ENCODE measurements around the gene MXI1.
"Not testable (repeated sequence)": the region's sequence is repeated elsewhere in the genome, so short reads cannot be mapped to it uniquely, and the experiment has no call there.

MXI1 gene

DNA sequence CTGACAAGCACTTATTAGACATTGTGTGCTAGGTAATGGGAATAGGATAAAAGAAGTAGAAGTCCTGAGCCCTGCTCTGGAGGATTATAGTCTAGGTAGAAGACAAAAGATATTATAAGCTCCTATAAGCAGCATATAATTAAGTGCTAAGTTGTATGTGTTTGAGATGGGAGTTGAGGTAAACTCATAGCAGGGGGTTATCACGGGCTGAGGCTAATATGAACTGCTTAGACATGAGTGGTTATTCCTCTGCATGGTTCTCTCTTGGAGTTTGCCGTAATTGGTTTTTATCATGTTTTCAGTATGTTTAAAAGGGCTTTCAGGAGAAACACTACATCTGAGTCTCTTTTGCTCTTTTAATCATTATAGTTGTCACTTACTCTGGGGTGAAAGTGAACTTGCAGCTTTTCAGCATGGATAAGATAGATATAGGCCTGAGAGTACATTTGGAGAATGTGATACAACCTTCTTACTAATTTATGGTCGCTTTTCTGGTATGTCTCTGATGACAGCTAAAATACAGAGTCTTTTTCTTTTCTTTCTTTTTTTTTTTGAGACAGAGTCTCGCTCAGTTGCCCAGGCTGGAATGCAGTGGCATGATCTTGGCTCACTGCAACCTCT is 58.3 kb downstream of the MXI1 start:
- Mint-ChIP-seq H3K9me3 (no peaks in the 10 kb centered on the region), H3K36me3 (no peaks in the 10 kb centered on the region), H3K27ac (no peak overlapping the region), H3K27me3 (no peaks in the 10 kb centered on the region), H3K4me1 (peaks cover 17% of the 10 kb centered on the region), H3K4me3 (no peak overlapping the region)
- no peak for ATAC-seq

DNA sequence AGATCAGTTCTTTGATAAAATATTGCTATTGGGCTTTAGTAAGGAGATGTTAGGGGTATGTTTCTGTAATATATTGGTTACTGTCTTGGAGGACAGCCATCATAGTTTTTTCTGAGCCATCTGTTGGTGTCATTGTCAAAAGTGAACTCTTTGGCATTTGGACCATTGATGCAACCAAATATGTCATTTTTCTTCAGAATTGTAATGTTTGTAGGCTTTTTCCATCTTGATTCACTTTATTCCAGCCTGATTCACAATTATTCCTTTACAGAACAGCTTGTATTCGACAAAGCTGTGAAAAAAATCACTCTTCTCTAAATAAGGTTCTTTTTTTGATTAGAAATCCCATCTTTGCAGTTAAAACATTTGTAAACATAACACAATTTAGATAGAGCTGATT is 59.9 kb downstream of the MXI1 start:
- Mint-ChIP-seq H3K4me3 (no peak overlapping the region), H3K9me3 (no peaks in the 10 kb centered on the region), H3K4me1 (peaks cover 17% of the 10 kb centered on the region), H3K27ac (no peak overlapping the region), H3K36me3 (no peaks in the 10 kb centered on the region), H3K27me3 (no peaks in the 10 kb centered on the region)
- ATAC-seq: no peak

DNA sequence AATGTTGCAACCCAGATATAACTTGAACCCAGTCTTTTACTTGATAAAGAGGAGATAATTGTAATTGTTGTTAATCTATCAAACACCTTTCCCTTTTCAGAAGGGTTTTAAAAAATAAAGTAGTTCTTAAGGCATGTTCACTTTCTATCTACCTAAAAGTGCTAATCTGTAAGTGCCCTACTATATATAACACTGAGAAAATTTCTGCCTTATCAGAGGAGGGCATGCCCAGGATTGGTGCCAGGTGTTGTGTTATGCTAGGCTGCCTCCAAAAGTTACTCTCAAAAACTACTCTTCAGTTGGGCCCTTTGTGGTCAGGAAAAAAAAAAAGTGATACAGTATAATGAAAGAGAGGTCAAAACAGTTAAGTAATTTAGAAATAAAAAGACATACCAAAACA is 61.0 kb downstream of the MXI1 start:
- Mint-ChIP-seq H3K4me1 (peaks cover 24% of the 10 kb centered on the region), H3K4me3 (no peak overlapping the region), H3K9me3 (no peaks in the 10 kb centered on the region), H3K27ac (no peak overlapping the region), H3K27me3 (no peaks in the 10 kb centered on the region), H3K36me3 (no peaks in the 10 kb centered on the region)
- ATAC-seq: no peak

DNA sequence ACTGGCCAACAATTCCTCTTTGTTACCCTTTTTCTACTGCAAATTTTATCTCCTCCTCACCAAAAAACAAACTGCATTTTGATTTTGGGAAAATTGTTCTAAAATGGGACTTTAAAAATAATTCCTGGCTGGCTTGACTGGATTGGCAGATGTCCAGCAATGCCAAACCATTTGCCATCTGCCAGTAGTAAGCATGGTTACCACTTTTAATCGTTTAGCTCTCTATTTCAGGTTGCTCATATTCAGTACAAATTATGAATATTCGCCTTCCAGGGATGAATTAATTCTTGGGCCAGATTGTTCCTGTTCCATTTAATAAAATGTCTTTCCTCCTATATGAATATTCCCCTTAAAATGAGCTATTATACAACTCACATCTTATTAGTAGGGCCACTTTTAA is 61.6 kb downstream of the MXI1 start:
- Mint-ChIP-seq H3K9me3 (no peaks in the 10 kb centered on the region), H3K4me1 (peaks cover 30% of the 10 kb centered on the region), H3K4me3 (peak overlapping the region; percentile 45), H3K27ac (peak overlapping the region; percentile 48), H3K36me3 (no peaks in the 10 kb centered on the region), H3K27me3 (no peaks in the 10 kb centered on the region)
- ATAC-seq: no peak

DNA sequence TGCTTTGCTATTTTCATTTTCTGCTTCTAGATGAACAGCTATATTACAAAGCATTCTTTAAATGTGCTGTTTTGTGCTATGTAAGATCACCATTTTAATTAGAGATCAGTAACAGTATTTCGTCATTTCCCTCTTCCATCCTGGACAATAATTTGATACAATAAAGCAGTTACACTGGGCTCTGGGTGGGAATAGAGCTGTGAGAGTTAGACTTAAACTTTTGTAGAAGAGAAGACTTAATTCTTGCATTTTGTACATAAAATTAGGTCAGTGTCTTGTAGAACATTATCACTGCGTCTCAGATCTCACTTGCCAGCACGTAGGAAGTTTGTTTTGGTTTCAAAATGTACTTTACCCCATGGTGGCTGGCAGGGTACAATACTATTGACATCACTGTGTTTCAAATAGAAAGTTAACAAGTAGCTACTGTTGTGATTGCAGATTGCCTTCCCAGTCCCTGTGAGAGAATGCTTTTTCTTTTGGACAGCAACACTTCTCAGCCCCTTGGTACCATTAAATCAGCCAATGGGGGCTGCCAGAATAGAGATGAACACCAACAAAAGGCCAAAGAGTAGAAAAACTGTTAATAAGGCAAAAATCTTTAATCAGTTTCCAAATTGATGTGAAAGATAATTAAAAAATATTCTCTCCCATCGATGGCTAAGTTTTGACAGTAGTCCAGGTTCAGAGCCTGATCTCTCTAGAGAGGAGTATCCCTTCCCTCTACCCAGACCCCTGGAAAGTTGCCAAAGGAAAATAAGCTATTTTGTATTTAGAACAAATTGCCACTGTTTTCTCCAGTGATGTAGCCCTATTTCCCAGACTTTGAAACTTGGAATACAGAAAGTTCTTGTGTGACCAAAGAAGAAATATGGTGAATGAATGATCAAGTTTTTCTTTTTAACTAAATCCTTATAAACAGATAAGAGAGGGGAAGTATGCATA is 62.2 kb downstream of the MXI1 start:
- peak overlapping the region; percentile 45 for H3K4me3 Mint-ChIP-seq
- H3K9me3 Mint-ChIP-seq: no peaks in the 10 kb centered on the region
- no peak for ATAC-seq
- peak overlapping the region; percentile 48 for H3K27ac Mint-ChIP-seq
- peaks cover 37% of the 10 kb centered on the region for H3K4me1 Mint-ChIP-seq
- no peaks in the 10 kb centered on the region for H3K36me3 Mint-ChIP-seq
- no peaks in the 10 kb centered on the region for H3K27me3 Mint-ChIP-seq

DNA sequence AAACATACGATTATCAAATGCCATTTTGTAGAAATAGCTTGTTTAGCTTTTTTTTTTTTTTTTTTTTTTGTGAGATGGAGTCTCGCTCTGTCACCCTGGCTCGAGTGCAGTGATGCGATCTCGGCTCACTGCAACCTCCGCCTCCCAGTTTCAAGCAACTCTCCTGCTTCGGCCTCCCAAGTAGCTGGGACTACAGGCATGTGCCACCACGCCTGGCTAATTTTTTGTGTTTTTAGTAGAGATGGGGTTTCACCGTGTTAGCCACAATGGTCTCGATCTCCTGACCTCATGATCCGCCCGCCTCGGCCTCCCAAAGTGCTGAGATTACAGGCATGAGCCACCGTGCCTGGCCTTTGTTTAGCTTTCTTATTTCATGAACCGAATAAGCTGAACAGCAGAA is 65.6 kb downstream of the MXI1 start:
- not testable (repeated sequence) for H3K36me3 Mint-ChIP-seq, ATAC-seq, H3K4me3 Mint-ChIP-seq, H3K27ac Mint-ChIP-seq, H3K9me3 Mint-ChIP-seq, H3K27me3 Mint-ChIP-seq
- peaks cover 41% of the 10 kb centered on the region for H3K4me1 Mint-ChIP-seq

GRCh38 chr10:110273474-110273873 is 66.1 kb downstream of the MXI1 start:
- Mint-ChIP-seq H3K36me3 (no peaks in the 10 kb centered on the region), H3K27ac (no peak overlapping the region), H3K9me3 (no peaks in the 10 kb centered on the region), H3K4me3 (no peak overlapping the region), H3K27me3 (no peaks in the 10 kb centered on the region), H3K4me1 (peaks cover 41% of the 10 kb centered on the region)
- ATAC-seq: no peak

- no peak for ATAC-seq
- Mint-ChIP-seq H3K4me3 (no peak overlapping the region), H3K4me1 (peaks cover 41% of the 10 kb centered on the region), H3K9me3 (no peaks in the 10 kb centered on the region), H3K27me3 (no peaks in the 10 kb centered on the region), H3K27ac (no peak overlapping the region), H3K36me3 (no peaks in the 10 kb centered on the region)
Observed at GRCh38 chr10:110274072-110274627, 66.7 kb downstream of the MXI1 start.

GRCh38 chr10:110274647-110275046 is 67.2 kb downstream of the MXI1 start:
- Mint-ChIP-seq H3K27me3 (no peaks in the 10 kb centered on the region), H3K36me3 (no peaks in the 10 kb centered on the region), H3K4me3 (no peak overlapping the region), H3K4me1 (peaks cover 40% of the 10 kb centered on the region), H3K9me3 (no peaks in the 10 kb centered on the region), H3K27ac (no peak overlapping the region)
- no peak for ATAC-seq

GRCh38 chr10:110275128-110275729 is 67.8 kb downstream of the MXI1 start:
- Mint-ChIP-seq H3K9me3 (no peaks in the 10 kb centered on the region), H3K36me3 (no peaks in the 10 kb centered on the region), H3K4me3 (no peak overlapping the region), H3K4me1 (peaks cover 39% of the 10 kb centered on the region), H3K27ac (no peak overlapping the region), H3K27me3 (no peaks in the 10 kb centered on the region)
- ATAC-seq: no peak

GRCh38 chr10:110276603-110277002 is 69.2 kb downstream of the MXI1 start:
- Mint-ChIP-seq H3K27me3 (no peaks in the 10 kb centered on the region), H3K4me1 (peaks cover 39% of the 10 kb centered on the region), H3K36me3 (no peaks in the 10 kb centered on the region), H3K27ac (no peak overlapping the region), H3K9me3 (no peaks in the 10 kb centered on the region), H3K4me3 (no peak overlapping the region)
- ATAC-seq: no peak

- Mint-ChIP-seq H3K4me3 (no peak overlapping the region), H3K27me3 (no peaks in the 10 kb centered on the region), H3K9me3 (no peaks in the 10 kb centered on the region), H3K4me1 (peaks cover 39% of the 10 kb centered on the region), H3K27ac (no peak overlapping the region), H3K36me3 (no peaks in the 10 kb centered on the region)
- ATAC-seq: no peak
Observed at GRCh38 chr10:110277591-110277990, 70.2 kb downstream of the MXI1 start.

DNA sequence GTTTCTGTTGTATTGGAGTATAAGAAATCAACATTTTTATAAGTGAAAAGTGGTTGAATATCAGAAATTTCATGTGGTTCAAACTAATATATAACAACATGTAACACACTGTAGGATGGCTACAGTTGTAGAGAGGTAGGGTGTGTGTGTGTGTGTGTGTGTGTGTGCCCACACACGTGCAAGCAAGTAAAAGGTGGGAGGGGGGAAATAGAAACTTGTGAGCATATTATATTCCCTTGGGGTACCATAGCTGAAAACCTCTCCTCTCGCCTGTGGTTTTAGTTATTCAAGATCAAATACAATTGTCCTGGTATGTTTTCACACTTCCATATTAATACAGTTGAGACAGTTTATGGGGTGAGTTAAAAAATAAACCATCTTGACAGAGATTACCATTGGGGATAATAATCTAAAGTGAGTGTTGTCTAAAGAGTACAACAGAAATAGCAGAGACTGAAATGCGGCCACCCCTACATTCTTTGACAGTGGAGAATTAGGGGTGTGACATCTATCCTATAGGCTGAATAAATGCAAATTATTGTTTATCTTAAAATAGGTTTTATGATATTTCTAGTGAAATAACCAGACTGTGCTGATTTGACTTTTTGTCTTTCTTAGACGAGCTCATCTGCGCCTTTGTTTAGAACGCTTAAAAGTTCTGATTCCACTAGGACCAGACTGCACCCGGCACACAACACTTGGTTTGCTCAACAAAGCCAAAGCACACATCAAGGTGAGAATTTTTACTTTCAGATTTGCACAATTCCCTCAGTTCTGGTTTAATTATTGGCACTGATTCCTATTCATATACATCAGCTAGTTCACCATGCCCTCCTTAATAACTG is 71.4 kb downstream of the MXI1 start:
- Mint-ChIP-seq H3K9me3 (no peaks in the 10 kb centered on the region), H3K27me3 (no peaks in the 10 kb centered on the region), H3K36me3 (no peaks in the 10 kb centered on the region), H3K27ac (no peak overlapping the region), H3K4me1 (peaks cover 28% of the 10 kb centered on the region), H3K4me3 (no peak overlapping the region)
- ATAC-seq: no peak

DNA sequence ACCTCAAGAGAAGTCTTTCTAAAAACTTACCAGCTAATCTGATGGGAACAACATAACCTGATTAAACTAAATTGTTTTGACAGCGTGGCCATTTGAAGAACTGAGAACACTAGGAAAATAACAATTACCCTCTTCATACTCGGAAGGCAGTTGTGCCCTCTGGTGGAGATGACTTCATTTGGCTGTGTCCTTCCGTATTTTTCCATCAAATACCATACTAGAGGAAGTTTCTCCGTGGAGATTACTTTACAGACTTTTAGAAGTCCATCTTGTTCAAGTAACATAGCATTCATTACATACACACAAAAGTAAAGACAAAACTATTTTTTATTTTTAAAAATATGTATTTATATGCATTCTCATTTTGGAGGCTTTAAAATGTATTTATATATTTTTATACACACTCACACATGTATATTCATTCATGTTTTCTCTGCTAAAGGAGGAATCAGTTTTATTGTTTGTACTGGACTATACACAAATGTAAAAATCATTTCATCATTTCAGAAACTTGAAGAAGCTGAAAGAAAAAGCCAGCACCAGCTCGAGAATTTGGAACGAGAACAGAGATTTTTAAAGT is 72.1 kb downstream of the MXI1 start:
- Mint-ChIP-seq H3K4me1 (peaks cover 27% of the 10 kb centered on the region), H3K9me3 (no peaks in the 10 kb centered on the region), H3K27ac (no peak overlapping the region), H3K27me3 (no peaks in the 10 kb centered on the region), H3K4me3 (no peak overlapping the region), H3K36me3 (peaks cover 7% of the 10 kb centered on the region)
- no peak for ATAC-seq

Data from stimulated activated memory B cell treated with anti-CD40 and anti-IgM and Interleukin-4, amounts not matched to agents 10 μg/mL and 1 μg/mL and 100 μg/mL, for 72 hours (primary cell).